M059J (cell line): ENCODE results near the gene SHC2. TPM values are rescaled to one million over a fixed set of nuclear protein-coding genes. Genes with fewer than 3 reads are reported as not detected.
"Not testable (repeated sequence)": the region's sequence is repeated elsewhere in the genome, so short reads cannot be mapped to it uniquely, and the experiment has no call there.

ENCODE experiments used
- DNase-seq: peaks from one replicate; pipeline ENCODE4 v3.0.0-alpha.2; 2012; ENCODE audit warnings: low read depth
- total RNA-seq: library from RNA; depleted of rRNA; stranded (reverse); fragments of >200 nt; shearing (Covaris generic); gene quantifications from 2 replicates; pipeline ENCODE4 v1.2.3, GENCODE V29; 2014

The SHC2 gene
- total RNA-seq, 1 experiment from 2014 or later: 0.05 TPM

GRCh38 chr19:491146-491741 is 30.4 kb upstream of the SHC2 start:
- no peak for DNase-seq

GRCh38 chr19:489418-490196 is 28.8 kb upstream of the SHC2 start:
- DNase-seq: no peak

- DNase-seq: peak; percentile 92
Measured at GRCh38 chr19:488505-489417, 27.9 kb upstream of the SHC2 start.

GRCh38 chr19:485583-486236 is 24.9 kb upstream of the SHC2 start:
- peak; percentile 64 for DNase-seq

GRCh38 chr19:485077-485476 is 24.2 kb upstream of the SHC2 start:
- no peak for DNase-seq

- DNase-seq: no peak
Measured at GRCh38 chr19:484494-484893, 23.7 kb upstream of the SHC2 start.

- no peak for DNase-seq
Measured at GRCh38 chr19:483332-484072, 22.7 kb upstream of the SHC2 start.

- DNase-seq: no peak
Measured at GRCh38 chr19:482186-483041, 21.6 kb upstream of the SHC2 start.

GRCh38 chr19:481100-481499 is 20.3 kb upstream of the SHC2 start:
- not testable (repeated sequence) for DNase-seq

- peak; percentile 36 for DNase-seq
Measured at GRCh38 chr19:480016-480855, 19.4 kb upstream of the SHC2 start.

GRCh38 chr19:478976-479375 is 18.1 kb upstream of the SHC2 start:
- DNase-seq: no peak

GRCh38 chr19:478236-478903 is 17.5 kb upstream of the SHC2 start:
- no peak for DNase-seq

GRCh38 chr19:475360-475759 is 14.5 kb upstream of the SHC2 start:
- no peak for DNase-seq

GRCh38 chr19:474126-475078 is 13.6 kb upstream of the SHC2 start:
- no peak for DNase-seq

GRCh38 chr19:472005-472858 is 11.4 kb upstream of the SHC2 start:
- DNase-seq: peak; percentile 64

GRCh38 chr19:470701-471100 is 9.9 kb upstream of the SHC2 start:
- no peak for DNase-seq

- no peak for DNase-seq
Measured at GRCh38 chr19:469833-470232, 9.0 kb upstream of the SHC2 start.
